ENCODE results near the gene RAB4A. TPM values are rescaled to one million over a fixed set of nuclear protein-coding genes. Genes with fewer than 3 reads are reported as not detected.

The RAB4A gene
- total and polyA plus RNA-seq, 3 experiments from 2014 or later: 24.4 to 34.9 (median 32.2) TPM

DNA sequence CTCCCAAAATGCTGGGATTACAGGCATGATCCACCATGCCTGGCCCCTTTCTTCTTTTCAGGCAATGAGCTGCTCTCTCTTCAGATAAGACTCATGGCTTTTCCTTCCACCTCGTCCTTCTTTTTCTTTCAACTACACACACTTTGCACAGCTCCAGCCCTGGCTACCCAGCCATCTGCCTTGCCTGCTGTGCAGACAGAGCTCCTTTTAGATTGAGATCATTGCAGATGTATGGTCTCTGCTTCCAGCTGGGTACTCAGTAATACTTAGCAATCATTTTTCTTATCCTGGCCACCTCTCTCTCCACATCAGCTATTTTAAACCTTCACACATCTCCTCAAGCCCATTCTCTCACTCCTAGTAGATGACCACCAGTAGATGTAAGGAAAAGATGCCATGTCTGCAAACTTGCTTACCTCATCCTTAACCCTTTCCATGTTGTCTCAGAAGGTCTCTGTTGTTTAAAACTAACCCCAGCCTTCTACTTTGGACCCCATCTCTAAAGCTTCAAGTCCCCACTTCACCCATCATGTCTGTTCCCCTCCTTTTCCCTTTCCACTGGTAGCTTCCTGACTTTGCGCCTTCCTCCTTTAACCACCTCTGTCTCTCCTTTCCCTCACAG is 7.3 kb downstream of the RAB4A start:
- H3K27me3 Mint-ChIP-seq: no peaks in the 10 kb centered on the region
- no peak for DNase-seq
- Histone ChIP-seq H3K4me1 (ENCODE audit: insufficient read depth, low read length) (peaks cover 18% of the 10 kb centered on the region), H3K36me3 (ENCODE audit: insufficient read depth, low read length) (no peaks in the 10 kb centered on the region), H3K4me3 (ENCODE audit: low read length) (no peak overlapping the region), H3K9me3 (ENCODE audit: low read length) (no peaks in the 10 kb centered on the region), H3K27ac (ENCODE audit: low read depth, low read length) (no peak overlapping the region), H3K27me3 (ENCODE audit: insufficient read depth, low read length, poor library complexity, severe bottlenecking) (no peaks in the 10 kb centered on the region)
- peaks cover 0 to 18% (median 5%) of the 10 kb centered on the region in 3 donors for H3K36me3 Mint-ChIP-seq
- CTCF ChIA-PET: interaction anchor here (1.3 kb wide), 1 partner anchor 20 kb away, joined by 3 read pairs; no protein-coding TSS in a partner anchor
- no peak overlapping the region for H3K27ac Mint-ChIP-seq
- POLR2A ChIA-PET: interaction anchor here (0.7 kb wide), 1 partner anchor 9 kb away, joined by 3 read pairs; no protein-coding TSS in a partner anchor
- H3K4me3 Mint-ChIP-seq: no peak overlapping the region
- H3K4me1 Mint-ChIP-seq: peaks cover 27 to 48% (median 29%) of the 10 kb centered on the region in 3 donors
- no peaks in the 10 kb centered on the region for H3K9me3 Mint-ChIP-seq

DNA sequence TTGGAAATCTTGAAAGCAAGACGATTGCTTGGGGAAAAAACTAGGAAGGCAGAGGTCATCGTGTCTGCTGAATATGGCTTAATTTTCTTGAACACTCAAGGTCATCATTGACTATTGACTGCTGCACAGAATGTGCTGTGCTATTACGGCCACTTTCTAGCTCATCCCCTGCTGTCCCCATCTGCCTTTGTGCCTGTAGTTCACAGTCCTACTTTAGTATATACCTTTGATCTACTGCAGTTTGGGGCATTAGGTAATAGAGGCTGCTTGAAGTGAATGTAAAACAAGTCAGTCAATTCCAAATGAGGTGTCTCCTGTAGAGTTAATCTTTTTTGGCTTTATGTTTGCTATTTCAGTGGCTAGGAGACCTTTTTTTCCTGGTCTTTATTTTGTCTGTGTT is 8.3 kb downstream of the RAB4A start:
- ChIA-PET CTCF (no interaction called here), POLR2A (no interaction called here)
- Mint-ChIP-seq H3K36me3 (peaks cover 0 to 20% (median 7%) of the 10 kb centered on the region in 3 donors), H3K4me3 (no peak overlapping the region), H3K9me3 (no peaks in the 10 kb centered on the region), H3K4me1 (peaks cover 21 to 47% (median 22%) of the 10 kb centered on the region in 3 donors), H3K27ac (no peak overlapping the region), H3K27me3 (no peaks in the 10 kb centered on the region)
- Histone ChIP-seq H3K36me3 (ENCODE audit: insufficient read depth, low read length) (no peaks in the 10 kb centered on the region), H3K4me1 (ENCODE audit: insufficient read depth, low read length) (peaks cover 14% of the 10 kb centered on the region), H3K27me3 (ENCODE audit: insufficient read depth, low read length, poor library complexity, severe bottlenecking) (no peaks in the 10 kb centered on the region), H3K27ac (ENCODE audit: low read depth, low read length) (no peak overlapping the region), H3K9me3 (ENCODE audit: low read length) (no peaks in the 10 kb centered on the region), H3K4me3 (ENCODE audit: low read length) (no peak overlapping the region)
- DNase-seq: no peak

DNA sequence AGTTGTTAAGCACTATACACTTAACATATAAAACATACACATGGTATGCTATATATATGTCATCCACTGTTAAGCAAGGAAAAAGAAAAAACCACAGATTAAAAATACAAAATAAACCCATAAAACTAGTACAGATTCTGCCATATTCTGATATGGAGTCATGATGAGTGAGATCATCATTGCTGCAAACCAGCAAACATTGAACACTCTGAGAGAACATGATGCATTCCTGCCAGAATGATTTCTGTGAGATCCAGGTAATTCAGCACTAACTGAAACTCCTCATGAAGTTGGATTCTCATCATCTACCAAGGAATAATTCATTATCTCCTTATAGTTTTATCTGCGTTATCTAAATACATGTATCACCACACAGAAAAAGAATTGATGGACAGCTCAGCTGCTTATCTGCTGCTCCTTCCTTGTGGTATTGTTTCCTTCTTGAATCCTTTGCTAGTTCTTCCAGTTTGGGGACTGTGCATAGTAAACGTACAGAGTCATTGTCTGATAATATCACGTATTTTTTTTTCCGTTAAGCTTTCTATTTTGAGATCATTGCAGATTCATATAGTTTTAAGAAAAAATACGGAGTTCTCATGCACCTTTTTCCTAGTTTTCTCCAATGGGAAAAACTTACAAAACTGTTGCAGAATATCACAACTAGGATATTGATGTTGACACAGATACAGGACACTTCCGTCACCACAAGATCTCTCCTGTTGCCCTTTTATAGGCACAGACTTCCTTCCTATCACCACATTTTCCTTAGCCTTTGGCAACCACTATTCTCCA is 9.3 kb downstream of the RAB4A start:
- no peaks in the 10 kb centered on the region for H3K27me3 Mint-ChIP-seq
- POLR2A ChIA-PET: no interaction called here

DNA sequence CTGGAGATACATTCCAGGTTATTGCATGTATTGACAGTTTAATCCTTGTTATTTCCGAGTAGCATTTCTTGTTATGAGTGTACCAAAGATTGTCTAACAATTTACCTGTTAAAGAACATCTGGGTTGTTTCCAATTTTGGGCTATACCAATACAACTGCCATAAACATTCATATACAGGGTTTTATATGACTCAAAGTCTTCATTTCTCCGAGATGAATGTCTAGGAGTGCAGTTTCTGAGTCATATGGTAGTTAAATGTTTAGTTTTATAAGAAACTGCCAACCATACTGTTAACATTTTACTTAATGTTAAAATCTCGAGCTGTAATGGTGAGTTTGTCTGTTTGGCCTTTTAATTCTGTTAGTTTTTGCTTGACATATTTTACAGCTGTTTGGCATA is 10.0 kb downstream of the RAB4A start:
- H3K9me3 Mint-ChIP-seq: no peaks in the 10 kb centered on the region
- H3K4me1 ChIP-seq (ENCODE audit: insufficient read depth, low read length): peaks cover 12% of the 10 kb centered on the region
- peaks cover 20 to 43% (median 23%) of the 10 kb centered on the region in 3 donors for H3K4me1 Mint-ChIP-seq
- no peak overlapping the region for H3K27ac Mint-ChIP-seq
- H3K9me3 ChIP-seq (ENCODE audit: low read length): no peaks in the 10 kb centered on the region
- no peaks in the 10 kb centered on the region for H3K27me3 Mint-ChIP-seq
- peak overlapping the region; percentile 36 for H3K27ac ChIP-seq (ENCODE audit: low read depth, low read length)
- H3K4me3 ChIP-seq (ENCODE audit: low read length): no peak overlapping the region
- H3K27me3 ChIP-seq (ENCODE audit: insufficient read depth, low read length, poor library complexity, severe bottlenecking): no peaks in the 10 kb centered on the region
- CTCF ChIA-PET: no interaction called here
- peaks cover 5 to 22% (median 7%) of the 10 kb centered on the region in 3 donors for H3K36me3 Mint-ChIP-seq
- no peak for DNase-seq
- no peaks in the 10 kb centered on the region for H3K36me3 ChIP-seq (ENCODE audit: insufficient read depth, low read length)
- POLR2A ChIA-PET: no interaction called here
- H3K4me3 Mint-ChIP-seq: no peak overlapping the region

More for the DNA sequence above, 9.3 kb downstream of the RAB4A start:
- Histone ChIP-seq H3K36me3 (ENCODE audit: insufficient read depth, low read length) (no peaks in the 10 kb centered on the region), H3K4me3 (ENCODE audit: low read length) (no peak overlapping the region), H3K9me3 (ENCODE audit: low read length) (no peaks in the 10 kb centered on the region), H3K4me1 (ENCODE audit: insufficient read depth, low read length) (peaks cover 11% of the 10 kb centered on the region), H3K27ac (ENCODE audit: low read depth, low read length) (peak overlapping the region; percentile 36), H3K27me3 (ENCODE audit: insufficient read depth, low read length, poor library complexity, severe bottlenecking) (no peaks in the 10 kb centered on the region)
- H3K9me3 Mint-ChIP-seq: no peaks in the 10 kb centered on the region
- no peak for DNase-seq
- CTCF ChIA-PET: no interaction called here
- H3K4me1 Mint-ChIP-seq: peaks cover 21 to 44% (median 21%) of the 10 kb centered on the region in 3 donors
- H3K27ac Mint-ChIP-seq: no peak overlapping the region
- H3K4me3 Mint-ChIP-seq: peak overlapping the region in 1 of 7 donors; percentile 18
- peaks cover 5 to 22% (median 7%) of the 10 kb centered on the region in 3 donors for H3K36me3 Mint-ChIP-seq

DNA sequence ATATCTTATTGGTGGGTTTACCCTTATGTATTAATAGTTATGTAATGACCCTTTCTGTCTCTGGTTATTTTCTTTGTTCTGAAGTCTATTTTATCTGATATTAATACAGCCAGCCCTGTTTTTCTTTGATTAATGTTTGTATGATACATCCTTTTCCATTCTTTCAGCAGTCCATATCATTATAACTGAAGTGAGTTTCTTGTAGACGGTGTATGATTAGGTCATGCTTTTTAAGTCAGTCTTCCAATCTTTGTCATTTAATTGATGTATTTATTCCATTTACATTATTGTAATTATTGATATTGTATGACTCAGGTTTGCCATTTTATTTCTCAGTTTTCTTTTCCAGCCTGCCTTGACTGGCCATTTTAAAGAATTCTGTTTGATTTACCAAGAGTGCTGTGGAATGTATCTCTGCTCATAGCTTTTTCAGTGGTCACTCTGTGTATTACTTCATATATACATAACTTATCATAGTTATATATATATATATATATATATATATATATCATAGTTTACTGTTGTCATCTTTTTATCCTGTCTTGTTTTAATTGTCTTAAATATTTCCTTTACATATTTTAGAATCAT is 10.5 kb downstream of the RAB4A start:
- Mint-ChIP-seq H3K36me3 (peaks cover 5 to 22% (median 6%) of the 10 kb centered on the region in 3 donors), H3K4me3 (peak overlapping the region in 1 of 7 donors; percentile 6), H3K4me1 (peaks cover 20 to 43% (median 23%) of the 10 kb centered on the region in 3 donors), H3K27me3 (no peaks in the 10 kb centered on the region), H3K9me3 (no peaks in the 10 kb centered on the region), H3K27ac (no peak overlapping the region)
- ChIA-PET CTCF (no interaction called here), POLR2A (no interaction called here)
- Histone ChIP-seq H3K9me3 (ENCODE audit: low read length) (no peaks in the 10 kb centered on the region), H3K27ac (ENCODE audit: low read depth, low read length) (no peak overlapping the region), H3K4me3 (ENCODE audit: low read length) (no peak overlapping the region), H3K36me3 (ENCODE audit: insufficient read depth, low read length) (no peaks in the 10 kb centered on the region), H3K27me3 (ENCODE audit: insufficient read depth, low read length, poor library complexity, severe bottlenecking) (no peaks in the 10 kb centered on the region), H3K4me1 (ENCODE audit: insufficient read depth, low read length) (peaks cover 17% of the 10 kb centered on the region)
- DNase-seq: no peak

DNA sequence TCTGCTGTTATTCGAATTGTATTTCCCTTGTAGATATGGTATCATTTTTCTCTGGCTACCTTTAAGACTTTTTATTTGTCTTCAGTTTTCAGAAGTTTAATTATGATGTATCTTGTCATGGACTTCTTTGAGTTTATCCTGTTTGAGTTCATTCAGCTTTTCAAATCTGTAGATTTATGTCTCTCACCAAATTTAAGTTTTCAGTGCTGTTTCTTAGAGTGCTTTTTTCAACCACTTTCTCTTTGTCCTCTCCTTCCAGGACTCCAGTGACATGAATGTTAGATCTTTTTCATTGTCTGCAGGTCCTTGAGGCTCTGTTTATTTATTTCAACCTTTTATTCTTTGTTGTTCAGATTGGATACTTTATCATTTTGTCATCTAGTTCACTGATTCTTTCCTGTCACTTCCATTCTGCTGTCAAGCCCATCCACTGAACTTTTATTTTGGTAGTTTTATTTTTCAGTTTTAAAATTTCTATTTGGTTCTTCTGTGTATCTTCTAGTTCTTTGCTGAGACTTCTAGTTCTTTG is 11.4 kb downstream of the RAB4A start:
- H3K4me3 Mint-ChIP-seq: peak overlapping the region in 3 of 7 donors; percentile 8 to 25 (median 12)
- H3K9me3 ChIP-seq (ENCODE audit: low read length): no peaks in the 10 kb centered on the region
- no peaks in the 10 kb centered on the region for H3K9me3 Mint-ChIP-seq
- peaks cover 28 to 49% (median 30%) of the 10 kb centered on the region in 3 donors for H3K4me1 Mint-ChIP-seq
- H3K36me3 Mint-ChIP-seq: peaks cover 5 to 30% (median 7%) of the 10 kb centered on the region in 3 donors
- CTCF ChIA-PET: no interaction called here
- POLR2A ChIA-PET: no interaction called here
- H3K27ac ChIP-seq (ENCODE audit: low read depth, low read length): no peak overlapping the region
- peaks cover 17% of the 10 kb centered on the region for H3K4me1 ChIP-seq (ENCODE audit: insufficient read depth, low read length)
- no peak overlapping the region for H3K4me3 ChIP-seq (ENCODE audit: low read length)
- H3K27me3 Mint-ChIP-seq: no peaks in the 10 kb centered on the region
- no peaks in the 10 kb centered on the region for H3K36me3 ChIP-seq (ENCODE audit: insufficient read depth, low read length)
- H3K27me3 ChIP-seq (ENCODE audit: insufficient read depth, low read length, poor library complexity, severe bottlenecking): no peaks in the 10 kb centered on the region
- DNase-seq: no peak
- H3K27ac Mint-ChIP-seq: no peak overlapping the region

DNA sequence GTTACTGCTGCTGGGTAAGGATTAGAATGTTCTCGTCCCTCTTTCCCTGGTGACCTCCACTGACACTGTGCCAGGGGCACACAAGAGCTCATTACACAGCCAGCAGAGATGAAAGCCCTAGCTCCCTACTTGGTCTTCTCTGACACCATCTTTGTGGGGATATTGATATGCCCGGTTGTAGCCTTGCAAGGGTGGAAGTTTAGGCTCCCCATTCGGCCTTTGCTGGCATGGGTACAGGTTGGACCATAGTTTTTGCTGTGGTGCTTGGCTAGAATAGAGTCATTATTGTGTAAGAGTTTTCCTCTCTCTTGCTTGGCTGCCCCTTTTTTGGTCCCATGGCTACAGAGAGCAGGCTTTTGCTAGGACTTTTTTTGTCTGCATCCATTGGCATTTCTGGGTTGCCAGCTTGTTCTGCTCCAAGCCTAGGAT is 12.3 kb downstream of the RAB4A start:
- peak overlapping the region in 2 of 7 donors; percentile 17 to 33 for H3K4me3 Mint-ChIP-seq
- no peaks in the 10 kb centered on the region for H3K9me3 Mint-ChIP-seq

More for the DNA sequence above, 12.3 kb downstream of the RAB4A start:
- H3K36me3 ChIP-seq (ENCODE audit: insufficient read depth, low read length): no peaks in the 10 kb centered on the region
- H3K27ac ChIP-seq (ENCODE audit: low read depth, low read length): no peak overlapping the region
- ChIA-PET POLR2A (interaction anchor here (0.5 kb wide), 1 partner anchor 9 kb away, joined by 3 read pairs; no protein-coding TSS in a partner anchor), CTCF (no interaction called here)
- Mint-ChIP-seq H3K4me1 (peaks cover 34 to 52% (median 35%) of the 10 kb centered on the region in 3 donors), H3K36me3 (peaks cover 5 to 33% (median 8%) of the 10 kb centered on the region in 3 donors), H3K27me3 (no peaks in the 10 kb centered on the region), H3K27ac (peak overlapping the region in 1 of 8 donors; percentile 23)
- no peaks in the 10 kb centered on the region for H3K9me3 ChIP-seq (ENCODE audit: low read length)
- H3K4me3 ChIP-seq (ENCODE audit: low read length): no peak overlapping the region
- H3K4me1 ChIP-seq (ENCODE audit: insufficient read depth, low read length): peaks cover 17% of the 10 kb centered on the region
- no peaks in the 10 kb centered on the region for H3K27me3 ChIP-seq (ENCODE audit: insufficient read depth, low read length, poor library complexity, severe bottlenecking)
- DNase-seq: no peak

Measured in CD8-positive, alpha-beta memory T cell (primary cell).